Measurements from ENCODE around the gene CDC42.
A peak's percentile ranks its signal among the peaks of the same experiment; 100 is the strongest.
"Not testable (repeated sequence)": the region's sequence is repeated elsewhere in the genome, so short reads cannot be mapped to it uniquely, and the experiment has no call there.

Gene CDC42

DNA sequence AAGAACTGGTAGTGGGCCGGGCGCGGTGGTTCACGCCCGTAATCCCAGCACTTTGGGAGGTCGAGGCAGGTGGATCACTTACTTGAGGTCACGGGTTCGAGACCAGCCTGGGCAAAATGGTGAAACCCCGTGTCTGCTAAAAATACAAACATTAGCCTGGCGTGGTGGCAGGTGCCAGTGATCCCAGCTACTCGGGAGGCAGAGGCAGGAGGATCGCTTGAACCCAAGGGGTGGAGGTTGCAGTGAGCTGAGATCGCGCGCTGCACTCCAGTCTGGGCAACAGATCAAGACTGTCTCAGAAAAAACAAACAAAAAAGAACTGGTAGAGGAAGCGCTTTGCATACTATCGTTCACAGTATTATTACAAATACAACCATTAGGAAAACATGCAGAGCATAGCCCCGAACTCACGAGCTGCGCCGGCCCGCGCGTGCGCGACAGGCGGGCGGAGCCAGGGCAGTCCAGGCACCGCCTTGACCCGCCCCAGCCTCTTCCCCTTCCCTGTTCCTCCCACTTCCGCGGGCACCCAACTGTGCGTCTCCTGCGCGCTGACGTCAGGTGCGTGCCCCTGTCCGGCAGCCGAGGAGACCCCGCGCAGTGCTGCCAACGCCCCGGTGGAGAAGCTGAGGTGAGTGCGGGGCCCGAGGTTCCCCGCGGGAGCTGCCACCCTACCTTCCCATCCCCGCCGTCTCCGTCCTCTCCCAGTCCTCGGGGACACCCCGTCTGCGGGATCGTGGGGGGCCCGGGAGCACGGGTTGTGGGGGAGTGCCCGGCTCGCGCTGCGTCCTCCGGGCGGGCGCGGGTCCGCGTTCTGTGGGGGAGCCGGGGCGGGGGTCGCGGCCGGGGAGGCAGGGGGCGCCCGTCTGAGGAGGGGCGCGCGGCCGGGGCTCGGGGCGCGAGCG, at the start of gene CDC42:
Gene CDC42, plus strand, starts transcription at position 595 of the 902 bp plus-strand sequence. CDS start 25,770 bp downstream, outside the sequence.
- no peaks in the 10 kb centered on the region for H3K9me3 Mint-ChIP-seq
- H3K4me1 Mint-ChIP-seq, result peaks cover 76% of the 10 kb centered on the region
- peak; percentile 87 for ATAC-seq
- peaks cover 33% of the 10 kb centered on the region for H3K36me3 Mint-ChIP-seq (ENCODE audit: low read depth)
- peak; percentile 98 for DNase-seq
- no peaks in the 10 kb centered on the region for H3K27me3 Mint-ChIP-seq
- H3K27ac Mint-ChIP-seq, result peak within 1 kb of the TSS; percentile 95
- peak within 1 kb of the TSS; percentile 98 for H3K4me3 Mint-ChIP-seq

DNA sequence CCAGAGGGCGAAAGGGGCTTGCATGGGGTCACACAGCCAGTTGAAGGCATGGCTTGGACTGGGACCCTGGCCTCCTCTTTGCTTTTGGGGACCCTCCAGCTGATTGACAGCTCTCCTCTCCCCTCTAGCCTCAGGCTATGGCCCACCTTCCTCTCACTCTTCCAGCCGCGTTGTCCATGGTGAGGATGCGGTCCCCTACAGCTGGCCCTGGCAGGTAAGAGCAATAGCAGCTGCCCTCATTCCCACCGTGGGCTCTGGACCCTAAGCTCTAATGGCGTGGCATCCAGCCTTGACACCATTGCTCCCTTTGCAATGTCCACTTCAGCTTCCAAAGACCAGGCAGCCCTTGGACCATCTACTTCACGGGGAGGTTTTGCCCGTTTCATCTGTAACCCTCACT, 49.6 kb upstream of the CDC42 start:
- not testable (repeated sequence) for H3K36me3 Mint-ChIP-seq (ENCODE audit: low read depth); DNase-seq; H3K27ac Mint-ChIP-seq; H3K4me3 Mint-ChIP-seq; H3K9me3 Mint-ChIP-seq; H3K27me3 Mint-ChIP-seq; H3K4me1 Mint-ChIP-seq; ATAC-seq

DNA sequence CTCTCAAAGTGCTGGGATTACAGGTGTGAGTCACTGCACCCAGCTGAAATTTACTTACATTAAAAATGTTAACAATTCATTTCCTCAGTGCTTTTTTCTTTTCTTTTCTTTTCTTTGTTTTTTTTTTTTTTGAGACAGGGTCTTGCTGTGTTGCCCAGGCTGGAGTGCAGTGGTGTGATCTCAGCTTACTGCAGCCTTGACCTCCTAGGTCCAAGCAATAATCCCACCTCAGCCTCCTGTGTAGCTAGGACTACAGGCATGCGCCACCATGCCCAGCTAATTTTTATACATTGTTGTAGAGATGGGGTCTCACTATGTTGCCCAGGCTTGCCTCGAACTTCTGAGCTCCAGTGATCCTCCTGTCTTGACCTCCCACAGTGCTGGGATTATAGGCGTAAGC, 48.5 kb upstream of the CDC42 start:
- H3K4me3 Mint-ChIP-seq; DNase-seq; H3K4me1 Mint-ChIP-seq; H3K9me3 Mint-ChIP-seq; H3K27ac Mint-ChIP-seq; H3K27me3 Mint-ChIP-seq; ATAC-seq; H3K36me3 Mint-ChIP-seq (ENCODE audit: low read depth): not testable (repeated sequence)

DNA sequence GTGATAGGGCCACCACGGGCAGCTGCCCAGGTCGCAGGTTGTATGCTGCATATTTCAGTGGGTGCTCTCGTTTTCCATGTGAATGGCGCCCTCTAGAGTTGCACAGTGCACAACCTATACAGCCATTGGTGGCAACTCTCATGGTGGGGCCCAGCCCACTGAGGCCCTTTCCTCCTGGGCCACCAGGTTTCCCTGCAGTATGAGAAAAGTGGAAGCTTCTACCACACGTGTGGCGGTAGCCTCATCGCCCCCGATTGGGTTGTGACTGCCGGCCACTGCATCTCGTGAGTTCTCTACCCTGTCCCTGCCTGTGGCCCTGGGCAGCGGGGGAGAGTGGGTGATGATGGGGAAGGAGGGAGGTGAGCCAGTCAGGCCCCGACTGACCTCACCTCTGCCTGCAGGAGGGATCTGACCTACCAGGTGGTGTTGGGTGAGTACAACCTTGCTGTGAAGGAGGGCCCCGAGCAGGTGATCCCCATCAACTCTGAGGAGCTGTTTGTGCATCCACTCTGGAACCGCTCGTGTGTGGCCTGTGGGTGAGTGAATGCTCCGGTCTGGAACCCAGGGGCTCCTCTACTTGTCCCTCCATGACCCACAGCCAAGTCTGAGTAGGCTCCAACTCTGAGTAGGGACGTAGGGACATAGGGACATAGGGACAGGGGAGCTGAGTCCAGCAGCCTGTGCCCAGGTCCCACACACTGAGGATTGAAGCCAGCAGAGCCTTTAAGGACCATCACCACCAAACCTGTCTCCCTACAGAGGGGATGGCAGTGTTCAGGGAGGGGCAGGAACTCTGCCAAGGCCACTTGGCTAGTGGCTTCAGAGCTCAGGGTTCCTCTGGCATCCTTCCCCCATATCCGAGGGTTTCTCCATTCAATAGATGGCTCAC, 47.0 kb upstream of the CDC42 start:
- H3K4me1 Mint-ChIP-seq; H3K27me3 Mint-ChIP-seq; H3K27ac Mint-ChIP-seq; H3K9me3 Mint-ChIP-seq; H3K4me3 Mint-ChIP-seq; H3K36me3 Mint-ChIP-seq (ENCODE audit: low read depth): not testable (repeated sequence)
- ATAC-seq (peak; percentile 73), DNase-seq (peak; percentile 57)

DNA sequence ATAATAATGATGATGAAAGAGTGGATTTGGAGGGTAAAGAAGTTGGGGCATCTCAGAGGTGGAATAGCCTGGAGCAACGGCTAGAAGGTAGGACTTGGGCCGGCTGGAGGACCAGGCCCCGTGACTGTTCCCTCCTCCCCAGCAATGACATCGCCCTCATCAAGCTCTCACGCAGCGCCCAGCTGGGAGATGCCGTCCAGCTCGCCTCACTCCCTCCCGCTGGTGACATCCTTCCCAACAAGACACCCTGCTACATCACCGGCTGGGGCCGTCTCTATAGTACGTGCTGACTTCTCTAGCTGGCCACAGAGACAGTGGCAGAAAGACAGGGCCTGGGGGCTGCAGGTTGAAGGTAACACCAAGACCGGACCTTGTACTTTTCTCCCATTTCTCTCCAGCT, 45.8 kb upstream of the CDC42 start:
- H3K9me3 Mint-ChIP-seq; H3K27ac Mint-ChIP-seq; ATAC-seq; H3K4me3 Mint-ChIP-seq; DNase-seq; H3K36me3 Mint-ChIP-seq (ENCODE audit: low read depth); H3K4me1 Mint-ChIP-seq; H3K27me3 Mint-ChIP-seq: not testable (repeated sequence)

DNA sequence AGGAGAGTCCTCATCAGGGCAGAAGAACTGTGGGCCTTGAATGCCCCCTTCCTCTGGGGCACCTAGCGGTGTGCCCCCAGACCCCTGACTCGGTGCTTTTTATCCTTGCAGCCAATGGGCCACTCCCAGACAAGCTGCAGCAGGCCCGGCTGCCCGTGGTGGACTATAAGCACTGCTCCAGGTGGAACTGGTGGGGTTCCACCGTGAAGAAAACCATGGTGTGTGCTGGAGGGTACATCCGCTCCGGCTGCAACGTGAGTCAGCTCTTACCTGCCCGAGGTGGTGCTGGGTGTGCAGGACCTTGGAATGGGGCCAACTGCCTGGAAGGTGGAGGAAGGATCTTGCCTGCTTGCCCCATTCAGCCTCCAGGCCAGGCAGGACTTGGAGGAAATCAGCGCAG, 45.2 kb upstream of the CDC42 start:
- not testable (repeated sequence) for H3K4me3 Mint-ChIP-seq; ATAC-seq; H3K9me3 Mint-ChIP-seq; H3K36me3 Mint-ChIP-seq (ENCODE audit: low read depth); H3K27ac Mint-ChIP-seq; H3K4me1 Mint-ChIP-seq; DNase-seq; H3K27me3 Mint-ChIP-seq

DNA sequence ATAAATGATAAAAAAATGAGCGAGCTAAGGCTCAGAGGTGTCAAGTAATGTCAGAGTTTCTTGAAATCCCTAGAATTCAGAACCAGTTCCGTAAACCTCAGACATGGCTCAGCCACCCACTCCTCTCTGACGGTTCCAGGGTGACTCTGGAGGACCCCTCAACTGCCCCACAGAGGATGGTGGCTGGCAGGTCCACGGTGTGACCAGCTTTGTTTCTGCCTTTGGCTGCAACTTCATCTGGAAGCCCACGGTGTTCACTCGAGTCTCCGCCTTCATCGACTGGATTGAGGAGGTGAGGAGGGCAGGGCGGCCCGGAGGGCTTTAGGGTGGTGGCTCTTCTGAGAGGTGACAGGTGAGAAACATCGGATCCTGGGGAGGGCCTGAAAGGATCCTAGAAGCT, 42.9 kb upstream of the CDC42 start:
- H3K4me1 Mint-ChIP-seq; ATAC-seq; H3K36me3 Mint-ChIP-seq (ENCODE audit: low read depth): not testable (repeated sequence)

DNA sequence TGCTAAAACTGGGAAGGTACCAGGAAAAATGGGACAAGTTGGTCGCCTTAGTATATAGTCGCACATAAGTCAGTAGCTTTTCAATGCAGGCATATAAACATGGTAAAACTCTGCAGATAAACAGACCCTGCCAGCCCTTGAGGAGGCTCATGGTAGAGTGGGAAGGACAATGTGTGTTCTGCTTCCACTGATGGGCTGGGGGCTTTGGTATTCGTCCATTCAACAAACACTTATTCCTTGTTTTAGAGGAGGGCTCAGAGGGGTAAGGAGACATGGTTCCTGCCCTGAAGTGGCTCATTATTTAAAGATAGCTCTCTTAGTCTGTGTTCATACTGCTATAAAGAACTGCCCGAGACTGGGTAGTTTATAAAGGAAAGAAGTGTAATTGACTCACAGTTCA, 39.8 kb upstream of the CDC42 start:
- DNase-seq; H3K27ac Mint-ChIP-seq; H3K36me3 Mint-ChIP-seq (ENCODE audit: low read depth); ATAC-seq; H3K9me3 Mint-ChIP-seq; H3K4me1 Mint-ChIP-seq; H3K4me3 Mint-ChIP-seq; H3K27me3 Mint-ChIP-seq: not testable (repeated sequence)

More for the DNA sequence above, 42.9 kb upstream of the CDC42 start:
- H3K4me3 Mint-ChIP-seq, H3K9me3 Mint-ChIP-seq, DNase-seq, H3K27ac Mint-ChIP-seq, H3K27me3 Mint-ChIP-seq: not testable (repeated sequence)

DNA sequence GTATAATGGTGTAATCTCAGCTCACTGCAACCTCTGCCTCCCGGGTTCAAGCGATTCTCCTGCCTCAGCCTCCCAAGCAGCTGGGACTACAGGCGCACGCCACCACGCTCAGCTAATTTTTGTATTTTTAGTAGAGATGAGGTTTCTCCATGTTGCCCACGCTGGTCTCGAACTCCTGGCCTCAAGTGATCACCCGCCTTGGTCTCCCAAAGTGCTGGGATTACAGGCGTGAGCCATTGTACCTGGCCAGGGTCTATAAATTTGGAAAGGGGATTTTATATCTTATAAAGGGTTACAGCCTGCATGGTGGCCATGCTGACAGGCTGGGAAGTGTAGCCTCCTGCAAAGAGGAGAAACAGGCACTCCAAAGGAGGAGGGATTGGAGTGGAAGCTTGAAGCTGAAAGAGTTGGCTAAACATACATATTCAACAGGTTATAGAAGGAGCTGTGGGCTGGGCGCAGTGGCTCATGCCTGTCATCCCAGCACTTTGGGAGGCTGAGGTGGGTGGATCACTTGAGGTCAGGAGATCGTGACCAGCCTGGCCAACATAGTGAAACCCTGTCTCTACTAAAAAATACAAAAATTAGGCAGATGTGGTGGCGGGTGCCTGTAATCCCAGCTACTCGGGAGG, 37.8 kb upstream of the CDC42 start:
- H3K4me3 Mint-ChIP-seq; H3K36me3 Mint-ChIP-seq (ENCODE audit: low read depth); H3K9me3 Mint-ChIP-seq; H3K27ac Mint-ChIP-seq; DNase-seq; ATAC-seq; H3K27me3 Mint-ChIP-seq: not testable (repeated sequence)
- peaks cover 16% of the 10 kb centered on the region for H3K4me1 Mint-ChIP-seq

DNA sequence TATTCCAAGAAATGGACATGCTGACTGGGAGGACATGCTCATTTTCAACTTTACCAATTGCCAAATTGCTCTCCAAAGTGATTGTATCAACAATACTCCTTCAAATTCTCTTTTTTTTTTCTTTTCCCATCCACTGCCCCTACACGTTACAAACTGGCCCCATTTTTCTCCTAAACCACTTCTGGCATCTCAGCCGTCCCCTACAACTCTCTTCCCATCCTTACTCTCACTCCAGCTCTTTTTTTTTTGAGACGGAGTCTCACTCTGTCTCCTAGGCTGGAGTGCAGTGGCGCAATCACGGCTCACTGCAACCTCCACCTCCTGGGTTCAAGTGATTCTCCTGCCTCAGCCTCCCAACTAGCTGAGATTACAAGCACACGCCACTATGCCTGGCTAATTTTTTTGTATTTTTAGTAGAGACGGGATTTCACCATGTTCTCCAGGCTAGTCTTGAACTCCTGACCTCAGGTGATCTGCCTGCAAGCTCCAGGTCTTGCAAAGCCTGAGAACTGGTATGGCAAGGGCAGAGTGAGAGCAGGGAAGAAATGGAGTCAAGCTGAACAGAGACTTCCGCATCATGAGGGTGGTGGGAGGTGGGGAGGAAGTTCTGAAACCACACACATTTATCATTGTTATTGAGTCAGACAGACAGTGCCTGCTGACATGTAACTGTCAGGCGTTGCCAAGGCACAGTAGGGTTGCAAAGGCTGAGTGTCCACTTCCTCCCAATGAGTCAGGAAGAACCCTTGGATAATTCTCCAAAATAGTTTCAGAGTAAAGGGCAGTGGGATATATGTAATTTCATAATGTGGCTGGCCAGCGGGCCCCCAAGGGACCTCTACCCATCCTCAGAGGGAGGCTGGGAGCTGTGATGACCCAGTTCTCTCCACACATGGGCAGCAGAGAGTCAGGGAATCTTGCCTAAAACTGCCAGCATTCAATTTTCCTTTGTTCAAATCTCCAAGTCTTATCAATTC, 33.6 kb upstream of the CDC42 start:
- H3K27me3 Mint-ChIP-seq, result no peaks in the 10 kb centered on the region
- H3K27ac Mint-ChIP-seq, result peak overlapping the region; percentile 82
- peak; percentile 68 for DNase-seq
- H3K4me3 Mint-ChIP-seq, result peak overlapping the region; percentile 40
- no peaks in the 10 kb centered on the region for H3K9me3 Mint-ChIP-seq
- H3K36me3 Mint-ChIP-seq (ENCODE audit: low read depth), result no peaks in the 10 kb centered on the region
- peak; percentile 99 for ATAC-seq
- peaks cover 29% of the 10 kb centered on the region for H3K4me1 Mint-ChIP-seq

DNA sequence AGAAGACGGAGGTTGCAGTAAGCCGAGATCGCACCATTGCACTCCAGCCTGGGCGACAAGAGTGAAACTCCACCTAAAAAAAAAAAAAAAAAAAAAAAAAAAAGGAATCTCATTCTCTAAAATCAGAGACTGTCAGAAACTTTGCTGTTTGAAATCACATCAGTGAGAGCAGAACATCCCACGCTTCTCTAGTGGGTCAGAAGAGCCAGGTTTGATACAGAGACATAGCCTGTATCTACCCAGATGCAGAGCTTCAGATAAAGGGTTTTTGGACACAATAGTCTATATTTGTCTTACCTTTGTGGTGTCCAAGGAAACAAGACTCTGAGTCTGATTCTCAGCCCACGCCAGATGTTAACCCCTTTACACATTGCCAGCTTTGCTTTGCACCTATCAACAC, 31.4 kb upstream of the CDC42 start:
- no peak for DNase-seq
- H3K27me3 Mint-ChIP-seq, result no peaks in the 10 kb centered on the region
- no peak for ATAC-seq
- no peak overlapping the region for H3K27ac Mint-ChIP-seq
- peaks cover 42% of the 10 kb centered on the region for H3K4me1 Mint-ChIP-seq
- no peaks in the 10 kb centered on the region for H3K9me3 Mint-ChIP-seq
- H3K36me3 Mint-ChIP-seq (ENCODE audit: low read depth), result no peaks in the 10 kb centered on the region
- no peak overlapping the region for H3K4me3 Mint-ChIP-seq

DNA sequence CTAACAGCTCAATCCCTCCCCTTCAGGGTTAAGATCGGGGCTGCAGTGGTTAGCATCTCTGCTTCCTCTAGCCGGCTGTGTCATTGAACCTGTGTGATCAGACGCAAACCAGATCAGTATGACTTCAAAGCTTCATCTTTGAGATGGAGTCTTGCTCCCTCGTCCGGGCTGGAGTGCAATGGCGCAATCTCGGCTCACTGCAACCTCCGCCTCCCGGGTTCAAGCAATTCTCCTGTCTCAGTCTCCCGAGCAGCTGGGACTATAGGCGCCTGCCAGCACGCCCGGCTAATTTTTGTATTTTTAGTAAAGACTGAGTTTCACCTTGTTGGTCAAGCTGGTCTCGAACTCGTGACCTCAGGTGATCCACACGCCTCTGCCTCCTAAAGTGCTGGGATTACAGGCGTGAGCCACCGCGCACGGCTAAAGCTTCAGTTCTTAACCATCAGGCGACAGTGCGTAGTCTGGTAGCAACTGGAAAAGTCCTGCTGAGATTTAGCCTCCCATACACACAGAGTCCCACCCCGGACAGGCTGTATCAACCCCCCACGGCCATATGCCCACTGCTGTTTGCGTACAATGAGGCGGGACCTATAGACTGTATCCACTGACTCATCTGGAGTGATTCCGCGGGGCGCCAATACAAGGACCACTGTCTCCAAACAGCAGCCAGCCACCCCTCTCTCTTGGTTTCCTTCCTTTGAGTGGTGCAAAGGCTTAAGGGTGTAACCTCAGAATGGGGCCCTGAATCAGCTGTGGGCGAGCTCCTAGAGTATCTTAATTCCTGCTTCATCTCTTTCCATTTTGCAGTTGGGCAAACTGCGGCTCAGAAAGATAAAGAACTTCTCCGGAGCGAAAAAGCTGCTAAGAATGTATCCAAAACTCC, 27.8 kb upstream of the CDC42 start:
- Mint-ChIP-seq H3K9me3 (no peaks in the 10 kb centered on the region), H3K36me3 (ENCODE audit: low read depth) (peaks cover 1% of the 10 kb centered on the region), H3K4me1 (peaks cover 50% of the 10 kb centered on the region), H3K27ac (peak overlapping the region; percentile 99), H3K27me3 (no peaks in the 10 kb centered on the region), H3K4me3 (peak overlapping the region; percentile 89)
- DNase-seq (peak; percentile 78), ATAC-seq (peak; percentile 82)
